GM21447 (cell line): ENCODE measurements around the gene FOXN3.
"Not testable (repeated sequence)": the region's sequence is repeated elsewhere in the genome, so short reads cannot be mapped to it uniquely, and the experiment has no call there.

Experiments used
- ATAC-seq: cut with Tn5 transposase; IDR thresholded peaks from one replicate; pipeline ENCODE4 v1.9.1; 2021; ENCODE audit not compliant: unreplicated experiment

The FOXN3 gene

GRCh38 chr14:89141862-89142261 lies 275.2 kb downstream of the FOXN3 start:
- no peak for ATAC-seq

GRCh38 chr14:89140326-89140725 lies 276.7 kb downstream of the FOXN3 start:
- ATAC-seq: no peak

DNA sequence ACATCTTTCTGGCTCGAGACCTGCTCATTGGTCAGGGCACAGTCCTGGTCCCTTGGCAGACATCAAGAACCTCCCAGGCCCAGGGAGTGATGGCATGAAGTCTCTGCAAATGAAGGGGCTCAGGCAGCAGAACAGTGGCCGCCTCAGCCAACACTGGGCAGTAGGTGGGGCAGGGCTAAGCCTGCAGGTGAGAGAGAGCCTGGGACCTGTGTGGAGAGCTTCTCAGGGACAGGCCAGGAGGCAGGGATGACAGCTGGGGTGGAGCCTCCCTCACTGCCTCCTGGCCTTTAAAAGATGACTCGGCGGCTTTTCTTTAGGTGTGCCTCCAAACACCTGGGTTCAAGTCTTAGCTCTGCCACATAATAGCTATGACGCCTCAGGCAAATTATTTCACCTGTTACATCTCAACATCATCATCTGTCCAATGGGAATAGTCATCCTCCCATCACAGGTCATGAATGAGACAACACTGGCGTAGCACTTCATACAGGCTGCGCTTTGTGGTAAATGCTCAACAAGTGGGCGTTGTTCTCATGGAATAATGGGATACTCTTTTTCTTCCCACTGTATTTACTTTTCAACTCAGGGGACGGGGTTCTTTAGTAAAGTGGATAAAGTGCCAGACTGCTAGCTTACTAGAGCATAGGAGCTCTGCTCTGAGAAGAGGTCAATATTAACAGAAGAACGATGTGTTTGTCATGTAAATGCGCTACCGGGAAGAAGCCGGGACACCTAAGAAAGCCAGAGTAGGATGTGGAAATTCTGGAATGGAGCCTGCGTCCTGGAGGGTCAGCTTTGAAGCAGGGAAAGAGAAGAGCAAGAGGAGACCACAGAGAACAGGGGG lies 277.4 kb downstream of the FOXN3 start:
- no peak for ATAC-seq

DNA sequence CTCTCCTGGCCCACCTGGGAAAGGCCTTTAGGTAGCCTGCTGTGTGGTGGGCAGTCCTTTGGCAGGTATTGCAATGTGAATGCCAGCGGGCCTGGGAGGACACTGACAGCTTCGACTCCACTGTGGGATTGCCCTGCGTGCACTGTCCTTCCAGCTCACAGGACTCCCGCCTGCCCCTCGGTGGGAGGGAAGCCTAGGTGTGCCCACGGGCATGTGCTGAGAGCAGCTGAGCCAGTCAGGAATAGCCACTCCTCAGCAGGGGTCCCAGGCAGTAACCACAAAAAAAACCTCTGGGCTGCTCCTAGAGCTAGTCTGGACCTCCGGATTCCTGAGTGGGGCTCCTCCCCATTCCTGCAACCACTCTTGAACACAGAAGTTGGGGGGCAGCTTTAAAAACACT lies 278.2 kb downstream of the FOXN3 start:
- no peak for ATAC-seq

- ATAC-seq: no peak
Measured at GRCh38 chr14:89137526-89138163, 279.4 kb downstream of the FOXN3 start.

GRCh38 chr14:89136587-89136986 lies 280.4 kb downstream of the FOXN3 start:
- ATAC-seq: no peak

GRCh38 chr14:89134640-89135039 lies 282.4 kb downstream of the FOXN3 start:
- no peak for ATAC-seq

DNA sequence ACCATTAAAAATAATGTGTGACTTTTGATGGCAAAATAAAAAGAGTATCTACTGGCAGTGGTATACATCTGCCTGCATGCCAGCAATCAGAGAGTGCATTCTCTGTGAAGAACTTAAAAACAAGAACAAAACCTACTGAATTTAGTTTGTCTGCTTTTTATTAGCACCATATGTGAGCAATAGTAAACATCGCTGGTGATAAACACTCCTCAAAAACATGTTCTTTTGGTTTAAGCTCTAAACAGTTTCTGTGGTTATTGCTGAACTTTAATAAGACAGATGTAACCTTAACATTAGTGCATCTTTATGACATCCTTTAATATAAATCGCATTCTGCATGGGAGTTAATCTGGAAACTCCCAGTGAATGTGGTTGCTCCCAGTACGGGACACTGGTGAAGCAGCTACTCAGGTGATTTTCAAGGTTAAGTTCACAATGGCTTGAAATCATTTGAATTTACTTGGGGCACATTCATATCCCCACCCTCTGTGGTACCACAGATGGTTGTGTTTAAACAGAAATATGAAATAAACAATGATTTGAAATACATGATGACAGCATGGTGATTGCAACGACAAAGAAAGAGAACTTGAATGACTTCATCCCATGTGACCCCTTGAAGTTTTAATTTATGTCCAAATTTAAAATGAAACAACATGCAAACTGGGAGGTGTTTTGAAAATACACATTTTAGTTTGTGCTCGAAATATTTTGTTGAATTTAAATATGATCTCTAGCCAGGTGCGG lies 285.9 kb downstream of the FOXN3 start:
- no peak for ATAC-seq

DNA sequence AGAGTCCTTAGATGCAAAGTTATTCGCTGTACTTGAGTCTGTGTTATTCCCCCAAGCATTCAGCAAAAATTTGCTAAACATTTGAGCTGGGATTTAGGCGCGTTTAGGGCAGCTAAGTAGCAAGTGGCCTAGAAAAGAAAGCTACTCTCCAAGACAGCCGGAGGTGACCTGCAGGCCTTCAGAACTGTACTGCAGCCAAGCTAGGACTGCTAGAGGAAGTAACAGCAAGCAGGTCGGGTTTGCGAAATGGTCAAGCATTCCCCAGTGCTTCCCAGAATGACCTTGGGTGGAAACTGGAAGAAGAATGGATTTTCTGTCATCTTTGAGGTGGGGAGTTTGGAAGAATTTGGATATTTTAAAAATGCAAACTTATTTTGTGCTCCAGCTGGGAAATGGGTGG lies 287.5 kb downstream of the FOXN3 start:
- no peak for ATAC-seq

DNA sequence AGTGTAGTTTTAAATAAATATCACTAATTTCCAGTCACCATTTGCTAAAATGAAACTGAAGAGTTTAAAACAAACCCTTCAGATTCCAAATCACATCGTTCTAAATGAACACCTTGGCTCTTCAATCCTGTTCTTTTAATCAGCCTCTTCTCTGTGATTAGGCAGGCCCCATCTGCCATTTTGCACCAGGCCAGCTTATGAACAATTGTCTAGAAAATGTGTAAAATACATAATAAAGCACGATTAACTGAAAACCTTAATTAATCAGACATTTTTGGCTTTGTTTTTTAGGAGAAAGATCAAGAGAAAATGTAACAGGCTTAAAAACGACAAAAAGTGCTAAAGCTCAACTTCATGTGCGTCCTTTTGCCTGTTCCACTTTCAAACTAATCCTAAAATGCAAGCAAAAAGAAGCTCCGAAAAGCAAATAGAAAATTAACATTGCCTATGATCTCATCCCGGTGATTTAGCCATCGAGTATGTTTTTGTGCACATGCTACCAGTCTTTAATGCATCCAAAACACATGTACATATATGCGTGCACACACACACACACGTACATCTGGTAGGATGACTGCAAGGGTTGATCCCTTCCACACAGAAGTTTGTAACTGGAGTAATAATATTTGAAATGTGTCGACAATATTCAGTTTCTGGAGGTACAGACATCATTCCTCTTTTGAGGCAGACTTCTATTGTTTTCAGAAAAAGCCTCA lies 288.6 kb downstream of the FOXN3 start:
- ATAC-seq: no peak

DNA sequence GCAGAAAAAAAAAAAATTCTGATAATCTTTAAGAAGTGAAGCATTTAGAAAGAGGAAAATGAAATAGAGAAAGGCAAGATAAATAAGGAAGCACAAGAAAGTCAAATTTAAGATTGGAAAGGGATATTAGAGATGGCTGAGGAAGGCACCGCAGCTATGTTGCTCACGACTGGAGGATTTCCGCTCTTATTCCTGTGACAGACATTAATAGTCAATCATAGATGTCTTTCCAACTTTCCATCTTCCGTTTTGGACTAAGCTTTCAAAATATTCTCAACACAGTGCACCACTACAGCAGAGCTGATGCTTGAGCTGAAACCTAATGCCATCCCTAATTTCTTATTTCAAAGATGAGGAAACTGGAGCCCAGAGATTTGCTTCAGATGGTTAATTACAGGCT lies 290.6 kb downstream of the FOXN3 start:
- ATAC-seq: no peak

GRCh38 chr14:89125216-89125615 lies 291.8 kb downstream of the FOXN3 start:
- no peak for ATAC-seq

GRCh38 chr14:89123851-89124250 lies 293.2 kb downstream of the FOXN3 start:
- no peak for ATAC-seq

GRCh38 chr14:89123215-89123614 lies 293.8 kb downstream of the FOXN3 start:
- ATAC-seq: no peak

DNA sequence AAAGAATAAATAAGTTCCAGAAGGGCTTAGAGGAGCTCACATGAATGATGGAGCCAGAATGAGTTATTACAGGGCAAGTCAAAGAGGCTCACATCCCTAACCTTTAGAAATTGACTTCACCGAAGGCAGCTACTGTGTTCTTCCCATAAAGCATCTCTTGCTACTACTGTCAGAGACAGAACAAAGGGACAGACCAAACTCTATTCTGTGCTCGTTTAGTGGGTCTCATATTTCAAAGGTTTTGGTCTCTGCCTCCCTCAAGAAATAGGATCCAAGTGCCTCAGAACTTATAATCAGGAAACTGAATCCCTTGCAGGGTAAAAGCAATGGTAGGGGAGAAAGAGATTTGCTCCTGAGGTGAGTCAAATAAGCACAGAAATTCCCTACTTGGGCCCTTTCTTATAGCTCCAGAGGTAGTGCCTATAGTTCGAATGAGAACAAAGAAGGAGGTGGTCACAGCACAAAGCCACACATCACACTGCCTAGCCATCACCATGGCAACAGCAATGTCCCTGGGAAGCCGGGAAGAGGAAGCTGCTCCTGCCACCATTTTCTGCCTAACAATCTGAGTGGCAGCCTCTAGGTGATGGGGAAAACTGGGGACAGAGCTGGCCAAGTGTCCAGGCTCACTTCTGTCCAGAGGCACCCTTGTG lies 294.9 kb downstream of the FOXN3 start:
- no peak for ATAC-seq

- no peak for ATAC-seq
Measured at GRCh38 chr14:89117012-89117411, 300.0 kb downstream of the FOXN3 start.

DNA sequence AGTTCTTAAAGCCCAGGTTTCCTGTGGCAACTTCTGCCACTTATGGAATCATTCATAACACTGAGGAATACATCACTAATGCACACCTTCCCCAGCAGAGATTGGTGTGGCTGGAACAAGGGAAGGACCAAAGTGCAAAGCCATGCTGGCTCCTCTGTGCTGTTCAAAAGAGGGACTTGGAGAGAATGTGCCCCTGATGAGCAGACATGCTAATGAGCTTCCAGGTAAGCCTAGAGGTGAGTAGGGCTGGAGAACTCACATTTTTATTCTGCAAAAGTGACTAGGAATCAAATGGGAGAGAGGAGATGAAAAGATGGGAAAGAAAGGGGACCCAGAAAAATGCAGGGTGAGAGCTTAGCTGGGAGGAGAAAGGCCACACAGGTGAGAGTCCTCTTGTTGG lies 302.9 kb downstream of the FOXN3 start:
- no peak for ATAC-seq

GRCh38 chr14:89112720-89113119 lies 304.3 kb downstream of the FOXN3 start:
- ATAC-seq: no peak

- ATAC-seq: not testable (repeated sequence)
Measured at GRCh38 chr14:89111766-89112543, 305.1 kb downstream of the FOXN3 start.

GRCh38 chr14:89111232-89111631 lies 305.8 kb downstream of the FOXN3 start:
- ATAC-seq: not testable (repeated sequence)
